22Rv1 (cell line): Measurements from ENCODE around the gene CRELD1.

Experiments
- CTCF ChIP-seq: fragments of 450-650 bp; IDR thresholded peaks from 2 replicates; pipeline ENCODE4 v1.5.1; 2017; ENCODE audit warnings: mild to moderate bottlenecking
- ZFX ChIP-seq: fragments of 450-650 bp; IDR thresholded peaks from 2 replicates; pipeline ENCODE4 v1.6.1; 2017; ENCODE audit warnings: antibody characterized with exemption, borderline replicate concordance

- no peak for TF ChIP-seq CTCF
- no peak for TF ChIP-seq ZFX
These were observed 49.0 kb upstream of the CRELD1 start for GRCh38 chr3:9884555-9885165.
